ENCODE data around the gene CHST11.

CHST11 gene

GRCh38 chr12:104681012-104681690 is 224.4 kb downstream of the CHST11 start:
- DNase-seq = no peak

DNA sequence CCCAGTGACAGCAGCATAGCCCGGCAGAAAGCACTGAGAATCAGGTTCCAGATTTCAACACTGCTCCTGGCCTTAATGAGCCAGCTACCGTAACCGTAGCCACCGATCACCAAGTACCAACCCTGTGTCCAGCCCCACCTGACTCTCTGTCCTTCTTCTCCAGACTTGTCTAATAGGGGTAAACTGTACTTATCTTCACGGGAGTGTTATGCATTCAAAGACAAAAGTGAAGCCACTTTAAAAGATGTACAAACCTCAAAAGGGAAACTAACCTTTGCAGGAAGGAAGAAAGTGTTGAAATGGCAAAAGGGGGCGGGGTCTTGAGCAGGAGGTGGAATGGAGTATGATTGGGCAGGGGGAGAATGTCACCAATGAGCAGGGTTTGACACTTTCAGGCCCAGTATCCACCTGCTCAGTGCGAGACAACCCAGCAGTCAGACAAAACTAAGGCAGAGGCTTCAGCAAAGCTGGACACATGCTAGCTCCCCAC is 226.1 kb downstream of the CHST11 start:
- DNase-seq = peak; percentile 73

DNA sequence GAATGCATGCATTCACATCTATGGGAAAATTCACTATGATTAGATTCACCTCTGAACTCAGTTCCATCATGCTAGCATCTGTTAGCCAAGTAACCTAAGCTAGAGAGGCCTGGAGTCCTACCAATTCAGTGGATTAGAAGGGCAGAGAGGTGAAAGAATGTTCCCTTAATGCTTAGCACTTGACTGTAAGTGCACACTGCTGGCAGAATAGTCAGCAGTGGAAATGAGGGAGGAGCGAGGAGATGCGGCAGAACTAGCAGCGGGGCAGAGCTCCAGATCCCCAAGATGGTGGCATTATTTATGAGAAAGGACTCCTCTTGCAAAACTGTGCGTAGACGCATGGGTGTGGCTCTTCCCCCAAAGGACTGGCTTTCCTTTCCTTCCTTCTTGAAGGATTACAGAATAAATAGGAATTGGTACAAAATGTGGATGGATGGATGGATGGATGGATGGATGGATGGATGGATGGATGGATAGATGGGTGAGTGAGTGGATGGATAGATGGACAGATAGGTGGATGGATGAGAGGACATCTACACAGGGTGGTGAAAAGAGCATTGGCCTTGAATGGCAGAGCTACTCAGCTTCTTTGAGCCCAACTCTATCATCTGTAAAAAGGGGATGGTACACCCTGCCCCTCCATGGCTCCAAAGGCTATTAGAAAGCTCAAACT is 227.2 kb downstream of the CHST11 start:
- no peak for DNase-seq

GRCh38 chr12:104684884-104685283 is 228.1 kb downstream of the CHST11 start:
- DNase-seq = no peak

GRCh38 chr12:104685366-104685765 is 228.6 kb downstream of the CHST11 start:
- DNase-seq = no peak

- no peak for DNase-seq
Measured at GRCh38 chr12:104686196-104686595, 229.4 kb downstream of the CHST11 start.

GRCh38 chr12:104687823-104688573 is 231.2 kb downstream of the CHST11 start:
- DNase-seq = peak; percentile 24

DNA sequence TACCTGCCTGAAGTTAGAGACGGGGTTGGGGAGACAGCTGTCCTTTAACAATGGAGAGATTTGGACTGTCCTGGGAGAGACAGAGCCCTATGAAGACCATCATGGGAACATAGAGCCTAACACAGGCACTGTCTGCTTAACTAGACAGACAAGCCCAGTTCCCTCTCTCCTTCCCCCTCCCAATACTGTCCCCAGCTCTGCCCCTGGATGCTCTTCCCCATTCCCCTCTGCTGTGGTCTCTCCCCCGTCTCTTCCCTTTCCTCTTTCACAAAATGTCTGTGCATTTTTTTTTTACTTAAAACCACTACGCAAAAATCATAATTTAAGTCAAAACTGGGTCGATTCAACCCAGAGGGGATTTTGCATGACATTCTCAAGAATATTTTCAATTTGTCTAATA is 232.9 kb downstream of the CHST11 start:
- no peak for DNase-seq

DNA sequence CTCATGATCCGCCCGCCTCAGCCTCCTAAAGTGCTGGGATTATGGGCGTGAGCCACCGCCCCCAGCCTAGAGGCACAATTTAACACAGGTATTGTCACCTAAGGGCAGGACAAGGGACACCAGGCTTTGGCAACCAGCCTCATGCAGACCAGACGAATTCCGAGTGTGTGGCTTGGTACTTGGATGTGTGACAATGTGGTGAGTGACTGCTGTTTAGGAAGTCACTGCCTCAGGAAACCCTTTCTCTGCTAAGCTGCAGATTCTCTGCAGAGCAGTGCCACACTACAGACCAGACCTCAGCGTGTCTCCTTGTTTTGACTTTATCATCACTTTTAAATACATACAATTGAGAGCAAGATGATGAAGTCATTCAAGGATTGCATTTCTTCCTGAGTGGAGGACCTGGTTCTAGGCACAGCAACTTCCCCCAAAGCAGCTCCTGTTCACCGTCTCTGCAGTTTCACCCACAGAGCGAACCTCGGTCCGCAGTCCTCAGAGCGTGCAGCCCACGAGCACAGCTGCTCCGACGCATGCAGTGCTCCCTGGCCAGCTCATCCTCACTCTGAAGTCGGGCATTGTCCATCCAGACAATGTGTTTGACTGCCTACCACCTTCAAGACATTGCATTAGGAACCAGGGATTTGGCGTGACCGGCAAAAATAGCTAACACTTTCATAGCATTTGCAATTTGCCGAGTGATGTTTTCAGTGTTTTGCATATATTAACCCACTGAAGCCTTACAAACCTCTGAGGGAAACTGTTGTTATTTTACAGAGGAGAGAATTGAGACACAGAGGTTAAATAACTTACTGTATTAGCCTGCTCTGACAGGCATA is 235.2 kb downstream of the CHST11 start:
- no peak for DNase-seq

GRCh38 chr12:104692557-104693218 is 235.9 kb downstream of the CHST11 start:
- DNase-seq = no peak

- DNase-seq = no peak
Measured at GRCh38 chr12:104693493-104693892, 236.7 kb downstream of the CHST11 start.

DNA sequence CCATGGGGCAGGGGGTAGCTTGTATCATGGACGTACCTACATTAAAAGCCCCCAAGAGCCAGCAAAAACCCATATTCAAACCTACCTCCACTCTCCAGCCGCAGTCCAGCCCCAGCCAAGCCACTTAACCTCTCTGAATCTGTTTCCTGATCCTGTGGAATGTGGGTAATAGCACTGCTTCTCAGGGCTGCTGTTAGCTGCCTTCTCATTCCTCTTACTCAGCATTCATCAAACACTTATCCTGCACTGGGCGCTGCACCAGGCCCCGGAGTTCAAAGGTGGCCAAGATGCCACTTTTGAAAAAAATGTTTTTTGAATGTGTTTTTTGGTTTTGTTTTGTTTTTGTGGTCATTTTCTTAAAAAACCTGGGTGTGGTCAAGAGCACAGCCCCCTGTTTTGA is 237.4 kb downstream of the CHST11 start:
- DNase-seq = no peak

- no peak for DNase-seq
Measured at GRCh38 chr12:104694711-104695110, 238.0 kb downstream of the CHST11 start.

GRCh38 chr12:104695453-104696148 is 238.9 kb downstream of the CHST11 start:
- peak; percentile 83 for DNase-seq

GRCh38 chr12:104697186-104697585 is 240.4 kb downstream of the CHST11 start:
- DNase-seq = no peak

GRCh38 chr12:104698871-104699270 is 242.1 kb downstream of the CHST11 start:
- no peak for DNase-seq

DNA sequence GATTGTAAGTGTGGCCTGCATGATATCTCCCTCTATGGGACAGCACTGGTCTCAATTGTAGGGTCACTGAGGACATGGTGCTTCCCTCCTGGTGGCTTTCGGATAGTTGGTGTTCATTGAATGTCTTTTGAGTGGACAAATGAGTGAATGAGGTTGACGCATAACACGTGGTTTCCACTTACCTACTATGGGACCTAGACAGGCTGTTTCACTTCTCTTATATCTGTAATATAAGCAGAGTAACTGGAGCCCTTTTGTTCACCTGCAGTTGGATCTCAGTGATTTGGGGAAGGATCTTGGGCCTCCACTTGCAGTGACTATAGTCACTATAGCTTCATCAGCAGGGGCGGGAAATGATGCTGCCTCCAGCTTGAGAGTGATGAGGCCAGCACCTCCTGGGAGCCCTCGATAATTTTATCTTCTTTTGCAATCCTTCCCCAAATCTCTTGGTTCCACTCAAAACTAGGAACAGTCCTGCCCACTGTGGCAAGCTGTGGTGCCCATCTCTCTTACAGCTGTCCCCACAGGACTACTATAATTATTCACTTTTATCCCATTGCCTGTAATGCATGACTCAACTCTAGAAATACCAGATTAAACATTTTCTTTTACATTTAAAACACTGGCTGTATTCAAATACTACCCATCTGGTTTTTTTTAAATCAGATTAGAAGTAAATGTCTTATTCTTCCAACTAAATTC is 242.9 kb downstream of the CHST11 start:
- no peak for DNase-seq

DNA sequence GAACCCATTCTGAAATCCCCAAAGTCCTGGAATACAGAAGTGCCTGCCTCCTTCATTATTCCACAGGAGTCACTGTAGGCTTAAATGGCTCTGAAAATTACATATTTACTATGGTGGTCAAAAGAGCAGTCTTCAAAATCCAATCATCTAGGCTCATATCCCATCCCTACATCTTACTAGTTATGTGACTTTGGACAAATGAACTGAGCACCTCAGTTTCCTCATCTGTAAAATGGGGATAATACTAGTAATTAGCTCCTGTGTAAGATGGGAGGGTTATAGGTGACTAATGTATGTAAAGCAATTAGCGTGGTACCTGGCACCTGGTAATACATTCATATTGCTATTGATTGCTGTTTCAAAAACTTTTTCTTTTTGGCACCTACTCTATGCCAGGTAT is 243.6 kb downstream of the CHST11 start:
- DNase-seq = no peak

- no peak for DNase-seq
Measured at GRCh38 chr12:104701301-104701700, 244.6 kb downstream of the CHST11 start.

DNA sequence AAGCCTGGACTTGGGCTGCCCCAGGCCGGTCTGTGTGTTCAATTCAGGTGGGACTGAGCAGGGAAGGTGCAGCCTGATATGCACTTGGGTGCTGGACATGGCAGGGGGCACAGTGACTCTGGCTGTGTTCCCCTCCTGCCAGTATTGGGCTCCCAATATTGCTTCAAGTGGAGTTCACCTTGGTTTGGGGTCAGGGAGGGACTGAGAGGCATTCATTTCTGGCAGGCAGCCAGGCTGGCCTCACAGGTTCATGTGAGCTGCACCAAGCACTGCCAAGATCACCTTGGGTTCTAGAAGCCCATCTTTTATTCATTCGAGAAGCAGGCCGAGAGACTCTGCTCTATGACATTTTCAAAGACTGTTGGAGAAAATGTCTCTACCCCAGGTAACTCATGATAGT is 245.0 kb downstream of the CHST11 start:
- no peak for DNase-seq

GRCh38 chr12:104702565-104703139 is 245.9 kb downstream of the CHST11 start:
- no peak for DNase-seq

Measured in central memory CD4-positive, alpha-beta T cell (primary cell).